HG03103 (cell line): ENCODE data around the gene EPB41L1.

ENCODE experiments used
- ATAC-seq: cut with Tn5 transposase; IDR thresholded peaks from one replicate; pipeline ENCODE4 v1.9.1; 2021; ENCODE audit warnings: low read depth; ENCODE audit not compliant: unreplicated experiment

EPB41L1 gene

GRCh38 chr20:36184816-36185776 lies 30.6 kb downstream of the EPB41L1 start:
- no peak for ATAC-seq

- no peak for ATAC-seq
Observed at GRCh38 chr20:36193977-36194712, 39.6 kb downstream of the EPB41L1 start.

GRCh38 chr20:36196676-36197075 lies 42.1 kb downstream of the EPB41L1 start:
- no peak for ATAC-seq

- ATAC-seq: no peak
Observed at GRCh38 chr20:36197271-36197670, 42.7 kb downstream of the EPB41L1 start.

- ATAC-seq: no peak
Observed at GRCh38 chr20:36199345-36200257, 45.1 kb downstream of the EPB41L1 start.

- ATAC-seq: no peak
Observed at GRCh38 chr20:36200451-36200850, 45.9 kb downstream of the EPB41L1 start.

- ATAC-seq: no peak
Observed at GRCh38 chr20:36201198-36201597, 46.7 kb downstream of the EPB41L1 start.

GRCh38 chr20:36202891-36203338 lies 48.4 kb downstream of the EPB41L1 start:
- no peak for ATAC-seq

GRCh38 chr20:36203861-36204260 lies 49.3 kb downstream of the EPB41L1 start:
- no peak for ATAC-seq

- no peak for ATAC-seq
Observed at GRCh38 chr20:36205026-36205425, 50.5 kb downstream of the EPB41L1 start.

GRCh38 chr20:36206068-36206467 lies 51.5 kb downstream of the EPB41L1 start:
- no peak for ATAC-seq

- ATAC-seq: no peak
Observed at GRCh38 chr20:36206641-36207040, 52.1 kb downstream of the EPB41L1 start.

GRCh38 chr20:36207602-36208001 lies 53.1 kb downstream of the EPB41L1 start:
- ATAC-seq: no peak

- no peak for ATAC-seq
Observed at GRCh38 chr20:36208257-36208656, 53.7 kb downstream of the EPB41L1 start.

- ATAC-seq: no peak
Observed at GRCh38 chr20:36210436-36211021, 56.0 kb downstream of the EPB41L1 start.

- ATAC-seq: no peak
Observed at GRCh38 chr20:36213362-36213761, 58.8 kb downstream of the EPB41L1 start.

- ATAC-seq: no peak
Observed at GRCh38 chr20:36214684-36215256, 60.2 kb downstream of the EPB41L1 start.

GRCh38 chr20:36215778-36216177 lies 61.2 kb downstream of the EPB41L1 start:
- ATAC-seq: no peak

- ATAC-seq: no peak
Observed at GRCh38 chr20:36216314-36217025, 61.9 kb downstream of the EPB41L1 start.
